ENCODE measurements around the gene DUSP3. TPM values are rescaled to one million over a fixed set of nuclear protein-coding genes. Genes with fewer than 3 reads are reported as not detected.

Gene DUSP3
- total RNA-seq, 4 donors from 2014 or later, result 28.4 to 88.1 (median 39.8) TPM

DNA sequence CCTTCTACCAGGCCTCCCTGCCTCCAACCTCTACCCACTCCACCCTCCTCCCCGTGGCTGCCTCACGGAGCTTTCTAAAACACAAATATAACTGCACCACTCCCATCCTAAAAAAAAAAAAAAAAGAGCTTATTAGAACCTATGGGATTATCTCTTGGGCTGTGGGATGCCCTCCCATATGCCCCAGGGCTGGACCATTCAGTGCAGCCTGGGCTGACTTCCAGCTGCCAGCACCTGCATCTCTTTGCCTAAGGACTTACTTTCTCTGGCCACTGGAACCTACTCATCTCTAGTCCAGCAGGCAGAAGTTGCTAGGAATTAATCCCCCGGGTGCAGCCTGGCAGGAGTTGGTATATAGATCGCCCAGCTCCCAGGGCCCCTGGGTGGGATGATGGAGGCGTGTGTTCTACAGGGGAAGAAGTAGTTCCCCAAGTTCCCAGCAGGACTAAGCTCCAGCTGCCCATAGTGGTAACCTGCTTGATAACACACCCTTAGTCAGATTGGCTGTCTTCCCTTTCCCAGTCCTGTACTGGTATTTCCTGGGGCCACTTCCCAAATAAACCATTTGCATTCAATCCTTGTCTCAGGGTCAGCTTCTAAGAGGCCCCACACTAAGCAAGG, 43.9 kb upstream of the DUSP3 start:
- TF ChIP-seq, protein P1, sequence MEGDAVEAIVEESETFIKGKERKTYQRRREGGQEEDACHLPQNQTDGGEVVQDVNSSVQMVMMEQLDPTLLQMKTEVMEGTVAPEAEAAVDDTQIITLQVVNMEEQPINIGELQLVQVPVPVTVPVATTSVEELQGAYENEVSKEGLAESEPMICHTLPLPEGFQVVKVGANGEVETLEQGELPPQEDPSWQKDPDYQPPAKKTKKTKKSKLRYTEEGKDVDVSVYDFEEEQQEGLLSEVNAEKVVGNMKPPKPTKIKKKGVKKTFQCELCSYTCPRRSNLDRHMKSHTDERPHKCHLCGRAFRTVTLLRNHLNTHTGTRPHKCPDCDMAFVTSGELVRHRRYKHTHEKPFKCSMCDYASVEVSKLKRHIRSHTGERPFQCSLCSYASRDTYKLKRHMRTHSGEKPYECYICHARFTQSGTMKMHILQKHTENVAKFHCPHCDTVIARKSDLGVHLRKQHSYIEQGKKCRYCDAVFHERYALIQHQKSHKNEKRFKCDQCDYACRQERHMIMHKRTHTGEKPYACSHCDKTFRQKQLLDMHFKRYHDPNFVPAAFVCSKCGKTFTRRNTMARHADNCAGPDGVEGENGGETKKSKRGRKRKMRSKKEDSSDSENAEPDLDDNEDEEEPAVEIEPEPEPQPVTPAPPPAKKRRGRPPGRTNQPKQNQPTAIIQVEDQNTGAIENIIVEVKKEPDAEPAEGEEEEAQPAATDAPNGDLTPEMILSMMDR (IDR thresholded peaks at IDR 0.05), result no peak
- TF ChIP-seq POLR2A (IDR thresholded peaks at IDR 0.05), result no peak
- H3K27ac ChIP-seq, result peak overlapping the region in 1 of 2 donors; percentile 20
- no peaks in the 10 kb centered on the region for H3K27me3 ChIP-seq
- intact Hi-C loops (cut with DNase I; ENCODE audit: low total_unique reads), result no loop called here
- no peaks in the 10 kb centered on the region for H3K9me3 ChIP-seq
- H3K4me1 ChIP-seq, result no peaks in the 10 kb centered on the region
- DNase-seq, result no peak
- H3K36me3 ChIP-seq, result no peaks in the 10 kb centered on the region
- H3K4me3 ChIP-seq, result no peak overlapping the region

DNA sequence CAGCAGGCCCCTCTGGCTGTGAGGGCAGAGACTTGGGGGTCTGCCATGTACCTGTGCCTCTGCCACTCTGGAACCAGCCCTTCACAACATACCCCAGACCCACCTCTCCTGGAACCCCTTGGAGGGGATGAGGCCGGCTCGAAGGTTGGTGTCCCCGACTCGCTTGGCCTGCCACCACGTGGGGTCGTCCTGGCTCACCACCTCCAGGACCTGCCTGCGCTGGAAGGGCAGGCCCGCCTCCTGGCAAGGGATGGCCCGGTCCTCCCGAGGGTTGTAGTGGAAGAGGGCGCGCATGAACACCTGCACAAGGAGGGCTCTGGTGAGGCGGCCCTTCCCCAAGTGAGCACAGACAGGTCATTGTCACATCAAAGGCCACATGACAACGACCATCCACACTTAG, 42.0 kb upstream of the DUSP3 start:
- DNase-seq, result peak in 1 of 2 donors; percentile 12
- Histone ChIP-seq H3K27me3 (no peaks in the 10 kb centered on the region), H3K36me3 (no peaks in the 10 kb centered on the region), H3K9me3 (no peaks in the 10 kb centered on the region), H3K4me3 (no peak overlapping the region), H3K4me1 (no peaks in the 10 kb centered on the region), H3K27ac (no peak overlapping the region)
- TF ChIP-seq, protein P1 (IDR thresholded peaks at IDR 0.05), result no peak
- no peak for TF ChIP-seq POLR2A (IDR thresholded peaks at IDR 0.05)
- intact Hi-C loops (cut with DNase I; ENCODE audit: low total_unique reads), result no loop called here

DNA sequence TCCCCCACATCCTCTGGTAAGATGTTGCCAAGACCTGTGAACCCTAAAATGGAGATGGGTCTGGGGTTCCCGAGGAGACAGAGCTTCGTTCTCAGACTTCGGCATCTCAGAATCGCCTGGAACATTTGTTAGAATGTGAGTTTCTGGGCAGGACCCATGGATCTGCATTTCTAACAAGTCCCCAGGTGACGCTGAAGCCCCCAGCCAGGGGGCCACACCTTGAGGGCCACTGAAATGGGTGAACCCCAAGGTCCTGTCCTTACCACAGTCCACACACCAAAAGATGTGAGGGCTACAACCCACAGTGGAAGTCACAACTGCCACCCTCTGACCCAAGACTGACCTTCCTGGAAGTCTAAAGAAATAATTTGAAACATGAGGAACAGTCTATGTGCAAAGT, 40.2 kb upstream of the DUSP3 start:
- no peaks in the 10 kb centered on the region for H3K36me3 ChIP-seq
- DNase-seq, result peak in 1 of 2 donors; percentile 9
- H3K4me3 ChIP-seq, result no peak overlapping the region
- H3K27ac ChIP-seq, result no peak overlapping the region
- no peaks in the 10 kb centered on the region for H3K9me3 ChIP-seq
- no peaks in the 10 kb centered on the region for H3K4me1 ChIP-seq
- H3K27me3 ChIP-seq, result no peaks in the 10 kb centered on the region
- TF ChIP-seq, protein P1 (IDR thresholded peaks at IDR 0.05), result no peak
- TF ChIP-seq POLR2A (IDR thresholded peaks at IDR 0.05), result no peak
- intact Hi-C loops (cut with DNase I; ENCODE audit: low total_unique reads), result no loop called here

DNA sequence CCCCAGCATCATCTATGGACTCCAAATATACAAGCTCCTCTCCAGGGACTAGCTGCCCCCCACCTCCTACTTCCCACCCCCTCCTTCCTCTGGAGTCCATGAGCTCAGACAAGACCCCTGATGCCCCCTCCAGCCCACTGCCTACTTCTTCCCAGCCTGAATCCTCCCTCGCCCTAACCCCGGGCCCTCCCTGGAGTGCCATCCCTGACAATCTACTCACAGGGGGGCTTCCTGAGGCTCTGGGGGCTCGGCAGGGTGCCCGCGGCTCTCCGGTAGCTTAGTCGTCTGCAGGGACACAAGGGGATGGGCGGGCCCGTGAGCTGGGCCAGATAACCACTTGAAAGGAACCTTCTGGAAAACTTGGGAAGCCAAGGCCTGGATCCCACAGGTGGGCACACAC, 39.0 kb upstream of the DUSP3 start:
- intact Hi-C loops (cut with DNase I; ENCODE audit: low total_unique reads), result no loop called here
- peak in 1 of 2 donors; percentile 6 for DNase-seq
- no peaks in the 10 kb centered on the region for H3K4me1 ChIP-seq
- H3K27ac ChIP-seq, result no peak overlapping the region
- H3K27me3 ChIP-seq, result no peaks in the 10 kb centered on the region
- no peaks in the 10 kb centered on the region for H3K9me3 ChIP-seq
- H3K4me3 ChIP-seq, result no peak overlapping the region
- no peaks in the 10 kb centered on the region for H3K36me3 ChIP-seq
- TF ChIP-seq POLR2A (IDR thresholded peaks at IDR 0.05), result no peak
- TF ChIP-seq, protein P1 (IDR thresholded peaks at IDR 0.05), result no peak

DNA sequence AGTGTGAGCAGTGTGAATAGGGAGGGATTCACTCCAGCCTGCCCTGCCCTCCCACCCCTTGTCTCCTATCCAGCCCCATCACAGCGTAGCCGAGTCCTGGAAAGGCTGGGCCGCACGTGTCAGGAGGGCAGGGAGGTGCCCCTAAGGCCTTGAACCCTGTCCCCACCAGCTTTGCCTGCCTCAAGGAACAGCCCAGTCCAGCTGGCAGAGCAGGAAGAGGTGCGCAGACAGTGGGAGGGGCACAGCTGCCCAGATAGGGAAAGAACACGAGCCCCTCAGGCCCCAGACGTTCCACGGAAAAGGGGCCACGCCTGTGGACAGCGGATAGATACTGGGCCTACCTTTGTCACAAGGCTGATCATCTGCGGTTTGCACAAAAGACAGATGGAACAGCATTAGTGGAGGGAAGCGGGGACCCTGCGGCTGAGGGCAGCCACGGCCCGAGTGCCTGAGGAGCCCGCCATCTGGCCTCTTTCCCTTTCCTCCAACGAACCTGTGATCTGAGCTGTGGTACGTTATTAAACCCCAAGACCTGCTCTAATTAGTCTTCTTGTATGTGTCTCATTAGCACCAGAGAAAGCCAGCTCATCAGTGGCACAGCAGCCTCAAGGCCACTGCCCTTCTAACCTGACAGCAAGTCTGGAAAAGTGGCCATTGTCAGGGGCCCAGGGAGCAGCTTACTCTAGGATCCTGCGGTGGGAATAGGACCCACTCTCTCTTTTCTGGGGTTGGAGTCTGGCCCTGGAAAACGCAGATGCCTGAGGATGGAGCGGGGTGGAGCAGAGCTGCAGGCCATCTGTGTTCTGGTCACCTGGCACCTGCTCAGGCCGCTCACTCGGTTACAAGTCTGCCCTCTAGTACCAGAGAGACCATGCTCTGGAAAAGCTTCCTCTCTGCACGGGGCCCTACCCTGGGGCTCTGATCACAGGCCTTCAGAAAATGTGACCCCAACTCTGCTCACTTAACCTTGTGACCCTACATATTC, 37.9 kb upstream of the DUSP3 start:
- no peak overlapping the region for H3K27ac ChIP-seq
- no peak for DNase-seq
- no peak for TF ChIP-seq POLR2A (IDR thresholded peaks at IDR 0.05)
- TF ChIP-seq, protein P1 (IDR thresholded peaks at IDR 0.05), result no peak
- intact Hi-C loops (cut with DNase I; ENCODE audit: low total_unique reads), result no loop called here
- H3K4me1 ChIP-seq, result no peaks in the 10 kb centered on the region
- H3K27me3 ChIP-seq, result no peaks in the 10 kb centered on the region
- H3K36me3 ChIP-seq, result no peaks in the 10 kb centered on the region
- H3K9me3 ChIP-seq, result no peaks in the 10 kb centered on the region
- no peak overlapping the region for H3K4me3 ChIP-seq

Measured in uterus (tissue), 4 donors.